SK-N-SH (cell line): ENCODE measurements around the gene SEC61A1.

Experiments used
- CTCF ChIP-seq: fragments of 200-600 bp; sonication (generic); IDR thresholded peaks from 2 replicates; pipeline ENCODE4 v1.6.1; 2017; ENCODE audit warnings: antibody characterized with exemption, mild to moderate bottlenecking, moderate library complexity
- EP300 ChIP-seq, 2 experiments: IDR thresholded peaks; 2 replicates each; pipeline versions ENCODE4 v1.4.0 to v1.6.1; 2012; ENCODE audit warnings: borderline replicate concordance in 1 of 2, low read depth in 1 of 2, low read length in 1 of 2
- EZH2phosphoT487 ChIP-seq: fragments of 200-600 bp; sonication (generic); IDR thresholded peaks from 2 replicates; pipeline ENCODE4 v1.6.1; 2017; ENCODE audit warnings: low read depth, mixed run types, mild to moderate bottlenecking, antibody characterized with exemption, moderate library complexity, borderline replicate concordance
- GABPA ChIP-seq: IDR thresholded peaks from 2 replicates; pipeline ENCODE4 v1.4.0; 2012; ENCODE audit warnings: low read depth, mild to moderate bottlenecking
- GATA2 ChIP-seq: sonication (generic); formaldehyde crosslinking; IDR thresholded peaks from 2 replicates; pipeline ENCODE4 v1.5.0; 2020; ENCODE audit warnings: mild to moderate bottlenecking, missing genetic modification reagents
- MAX ChIP-seq: IDR thresholded peaks from 2 replicates; pipeline ENCODE4 v1.4.0; 2012; ENCODE audit warnings: low read depth
- NFIC ChIP-seq: IDR thresholded peaks from 2 replicates; pipeline ENCODE4 v1.4.0; 2012; ENCODE audit warnings: borderline replicate concordance
- PBX3 ChIP-seq: IDR thresholded peaks from 2 replicates; pipeline ENCODE4; 2012
- REST ChIP-seq: IDR thresholded peaks from 2 replicates; pipeline ENCODE4 v1.6.1; 2012; ENCODE audit warnings: mild to moderate bottlenecking, low read depth, low read length, moderate library complexity
- USF2 ChIP-seq: fragments of 150-350 bp; IDR thresholded peaks from 2 replicates; pipeline ENCODE4 v1.6.1; 2017; ENCODE audit warnings: antibody characterized with exemption, low read length, low read depth, borderline replicate concordance
- YY1 ChIP-seq: IDR thresholded peaks from 2 replicates; pipeline ENCODE4 v1.4.0; 2012; ENCODE audit warnings: low read depth, mild to moderate bottlenecking

GRCh38 chr3:128073807-128074206 is 21.6 kb downstream of the SEC61A1 start:
- no peak for TF ChIP-seq GABPA
- TF ChIP-seq CTCF, result no peak
- no peak for TF ChIP-seq EP300 (IDR thresholded peaks at IDR 0.05; ENCODE audit: borderline replicate concordance in 1 of 2, low read depth in 1 of 2, low read length in 1 of 2)
- no peak for TF ChIP-seq YY1
- TF ChIP-seq EZH2phosphoT487, result no peak
- TF ChIP-seq REST, result no peak
- no peak for TF ChIP-seq PBX3
- TF ChIP-seq GATA2 (CRISPR knock-in tag), result no peak
- TF ChIP-seq NFIC, result no peak
- TF ChIP-seq MAX, result no peak
- no peak for TF ChIP-seq USF2
